ENCODE results near the gene MYO18A.
A peak's percentile ranks its signal among the peaks of the same experiment; 100 is the strongest.
"Not testable (repeated sequence)": the region's sequence is repeated elsewhere in the genome, so short reads cannot be mapped to it uniquely, and the experiment has no call there.

Gene MYO18A, protein sequence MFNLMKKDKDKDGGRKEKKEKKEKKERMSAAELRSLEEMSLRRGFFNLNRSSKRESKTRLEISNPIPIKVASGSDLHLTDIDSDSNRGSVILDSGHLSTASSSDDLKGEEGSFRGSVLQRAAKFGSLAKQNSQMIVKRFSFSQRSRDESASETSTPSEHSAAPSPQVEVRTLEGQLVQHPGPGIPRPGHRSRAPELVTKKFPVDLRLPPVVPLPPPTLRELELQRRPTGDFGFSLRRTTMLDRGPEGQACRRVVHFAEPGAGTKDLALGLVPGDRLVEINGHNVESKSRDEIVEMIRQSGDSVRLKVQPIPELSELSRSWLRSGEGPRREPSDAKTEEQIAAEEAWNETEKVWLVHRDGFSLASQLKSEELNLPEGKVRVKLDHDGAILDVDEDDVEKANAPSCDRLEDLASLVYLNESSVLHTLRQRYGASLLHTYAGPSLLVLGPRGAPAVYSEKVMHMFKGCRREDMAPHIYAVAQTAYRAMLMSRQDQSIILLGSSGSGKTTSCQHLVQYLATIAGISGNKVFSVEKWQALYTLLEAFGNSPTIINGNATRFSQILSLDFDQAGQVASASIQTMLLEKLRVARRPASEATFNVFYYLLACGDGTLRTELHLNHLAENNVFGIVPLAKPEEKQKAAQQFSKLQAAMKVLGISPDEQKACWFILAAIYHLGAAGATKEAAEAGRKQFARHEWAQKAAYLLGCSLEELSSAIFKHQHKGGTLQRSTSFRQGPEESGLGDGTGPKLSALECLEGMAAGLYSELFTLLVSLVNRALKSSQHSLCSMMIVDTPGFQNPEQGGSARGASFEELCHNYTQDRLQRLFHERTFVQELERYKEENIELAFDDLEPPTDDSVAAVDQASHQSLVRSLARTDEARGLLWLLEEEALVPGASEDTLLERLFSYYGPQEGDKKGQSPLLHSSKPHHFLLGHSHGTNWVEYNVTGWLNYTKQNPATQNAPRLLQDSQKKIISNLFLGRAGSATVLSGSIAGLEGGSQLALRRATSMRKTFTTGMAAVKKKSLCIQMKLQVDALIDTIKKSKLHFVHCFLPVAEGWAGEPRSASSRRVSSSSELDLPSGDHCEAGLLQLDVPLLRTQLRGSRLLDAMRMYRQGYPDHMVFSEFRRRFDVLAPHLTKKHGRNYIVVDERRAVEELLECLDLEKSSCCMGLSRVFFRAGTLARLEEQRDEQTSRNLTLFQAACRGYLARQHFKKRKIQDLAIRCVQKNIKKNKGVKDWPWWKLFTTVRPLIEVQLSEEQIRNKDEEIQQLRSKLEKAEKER (N-terminal part only)

DNA sequence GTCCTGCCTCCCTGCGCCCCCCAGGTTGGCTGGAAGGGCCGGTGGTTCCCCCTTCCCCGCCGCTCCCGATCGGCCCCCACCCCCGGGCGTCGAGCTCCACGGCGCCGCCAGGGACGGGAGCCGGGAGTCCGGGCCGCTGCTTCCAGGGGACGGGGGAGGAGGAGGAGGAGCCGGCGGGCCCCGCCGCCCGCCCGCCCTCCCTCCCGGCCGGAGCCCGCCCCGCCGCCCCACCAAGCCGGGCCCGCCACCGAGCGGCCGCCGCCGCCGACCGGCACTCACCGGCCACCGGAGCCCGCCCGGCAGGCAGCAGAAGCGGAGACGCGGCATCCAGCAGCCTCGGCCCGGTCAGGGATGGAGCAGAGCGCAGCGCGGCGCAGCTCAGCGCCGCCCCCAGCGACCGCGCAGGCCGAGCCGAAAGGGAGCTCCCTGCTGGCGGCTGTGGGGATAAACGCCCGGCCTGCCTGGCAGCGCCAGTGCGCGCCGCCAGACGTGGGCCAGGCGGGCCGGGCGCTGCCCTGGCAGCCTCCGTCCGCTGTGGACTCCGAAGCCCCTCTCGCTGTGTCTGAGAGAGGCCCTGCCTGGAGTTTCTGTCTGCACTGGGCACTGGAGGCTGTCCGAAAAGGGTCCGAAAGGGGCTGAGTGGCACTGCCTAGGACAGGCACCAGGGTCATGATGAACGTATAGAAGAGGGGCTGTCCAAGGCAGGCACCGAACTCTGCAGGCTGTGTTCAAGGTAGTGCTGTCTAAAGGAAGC, at the start of gene MYO18A:
Gene MYO18A, minus strand, starts transcription at position 365 of the 754 bp plus-strand sequence. CDS start 13,458 bp downstream, outside the sequence.
- peak; percentile 63 for DNase-seq

DNA sequence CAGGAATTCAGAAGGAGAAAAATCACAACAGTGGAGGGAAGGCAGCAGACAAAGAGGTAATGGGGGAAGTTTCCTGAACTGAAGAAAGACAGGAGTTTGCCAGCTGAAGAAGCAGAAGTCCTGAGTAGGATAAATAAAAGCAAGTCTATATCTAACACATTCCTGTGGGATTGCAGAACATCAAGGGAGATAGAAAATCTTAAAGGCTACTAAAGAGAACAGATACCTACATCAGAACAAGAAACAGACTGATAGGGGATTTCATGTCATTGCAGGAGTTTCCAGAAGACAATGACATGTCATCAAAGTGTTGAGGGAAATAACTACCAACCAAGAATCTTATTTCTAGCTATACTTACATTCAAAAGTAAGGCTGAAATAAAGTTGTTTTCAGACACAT, 45.2 kb upstream of the MYO18A start:
- DNase-seq = no peak

DNA sequence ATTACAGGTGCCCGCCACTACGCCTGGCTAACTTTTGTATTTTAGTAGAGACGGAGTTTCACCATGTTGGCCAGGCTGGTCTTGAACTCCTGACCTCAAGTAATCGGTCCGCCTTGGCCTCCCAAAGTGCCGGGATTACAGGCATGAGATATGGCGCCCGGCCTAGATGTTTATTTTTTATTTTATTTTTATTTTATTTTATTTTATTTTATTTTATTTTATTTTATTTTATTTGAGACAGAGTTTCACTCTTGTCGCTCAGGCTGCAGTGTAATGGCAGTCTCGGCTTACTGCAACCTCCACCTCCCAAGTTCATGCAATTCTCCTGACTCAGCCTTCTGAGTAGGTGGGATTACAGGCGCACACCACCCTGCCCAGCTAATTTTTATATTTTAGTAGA, 41.1 kb upstream of the MYO18A start:
- DNase-seq = not testable (repeated sequence)

DNA sequence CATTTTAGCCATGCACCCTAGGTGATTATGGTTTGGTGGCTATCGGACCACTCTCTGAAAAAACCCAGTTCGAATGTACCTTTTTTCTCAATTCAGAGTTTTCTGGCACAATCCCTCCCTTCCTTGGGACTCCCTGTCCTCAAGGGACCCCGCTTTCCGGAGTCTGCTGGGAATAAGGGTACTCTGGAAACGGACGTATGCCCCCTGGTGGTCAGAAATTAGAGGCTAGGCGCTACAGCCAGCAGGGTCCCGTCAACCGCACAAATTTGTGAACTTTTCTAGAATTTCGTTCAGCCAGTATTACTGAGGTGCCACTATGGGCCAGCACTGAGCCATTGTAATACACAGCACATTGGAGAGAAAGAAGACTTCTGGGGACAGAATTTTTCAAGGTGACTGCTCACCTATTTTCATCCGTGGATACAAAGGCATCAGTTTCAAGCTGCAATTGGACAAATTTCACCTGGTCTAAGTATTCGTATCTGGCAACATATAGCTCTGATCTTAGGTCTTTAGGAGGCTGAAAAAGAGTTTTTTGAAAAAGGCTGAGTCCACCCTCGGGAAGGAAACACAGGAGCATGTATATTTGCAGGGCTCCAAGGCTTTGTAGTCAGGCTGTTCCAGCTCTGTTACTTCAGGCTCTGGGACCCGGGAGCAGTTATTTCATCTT, 39.3 kb upstream of the MYO18A start:
- peak; percentile 80 for DNase-seq

DNA sequence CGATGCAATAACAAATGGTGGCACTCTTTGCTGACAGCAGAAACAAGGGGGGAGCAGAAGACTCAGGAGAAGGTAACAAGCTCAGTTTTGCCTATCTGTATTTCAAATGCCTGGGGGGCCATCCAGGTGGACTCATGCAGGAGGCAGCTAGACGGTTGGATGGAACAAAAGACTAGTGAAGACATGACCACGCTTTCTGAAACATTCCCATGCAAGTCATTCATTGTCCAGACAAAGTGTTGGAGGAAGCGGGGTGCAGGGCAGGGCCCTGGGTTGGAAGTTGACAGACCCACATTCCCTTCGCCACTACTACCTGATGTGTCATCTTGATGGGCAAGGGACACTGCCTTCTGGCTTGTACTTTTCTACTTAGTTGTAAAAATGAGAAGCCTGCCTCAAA, 36.7 kb upstream of the MYO18A start:
- no peak for DNase-seq

DNA sequence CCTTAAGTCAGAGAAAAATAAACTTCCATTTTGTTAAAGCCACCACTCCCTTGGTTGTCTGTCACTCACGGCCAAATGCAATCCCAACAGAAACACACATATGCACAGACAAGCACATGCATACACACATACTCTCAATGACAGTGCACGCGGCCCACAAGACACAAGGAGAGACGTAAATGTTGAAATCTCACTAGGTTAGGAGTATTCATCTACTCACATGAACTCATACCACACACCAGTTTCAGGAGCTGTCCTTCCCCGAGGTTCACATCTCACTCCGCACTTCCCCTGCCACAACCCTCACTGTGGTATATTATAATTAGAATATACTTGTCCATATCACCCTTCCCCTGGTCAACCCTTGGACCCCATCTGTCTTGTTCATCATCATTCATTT, 36.0 kb upstream of the MYO18A start:
- DNase-seq = no peak

DNA sequence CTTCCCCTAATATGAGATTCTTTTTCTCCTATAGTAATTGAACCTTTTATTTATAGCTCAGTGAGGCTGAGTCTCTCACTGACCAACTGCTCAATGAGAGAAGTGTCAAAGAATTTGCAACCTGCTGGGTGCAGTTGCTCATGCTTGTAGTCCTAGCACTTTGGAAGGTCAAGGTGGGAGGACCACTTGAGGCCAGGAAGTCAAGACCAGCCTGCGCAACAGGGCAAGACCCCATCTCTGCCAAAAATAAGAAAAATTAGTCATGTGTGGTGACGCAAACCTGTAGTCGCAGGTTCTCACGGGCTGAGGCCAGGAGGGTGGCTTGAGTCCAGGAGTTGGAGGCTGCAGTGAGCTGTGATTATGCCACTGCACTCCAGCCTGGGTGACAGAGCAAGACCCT, 35.5 kb upstream of the MYO18A start:
- DNase-seq = no peak

DNA sequence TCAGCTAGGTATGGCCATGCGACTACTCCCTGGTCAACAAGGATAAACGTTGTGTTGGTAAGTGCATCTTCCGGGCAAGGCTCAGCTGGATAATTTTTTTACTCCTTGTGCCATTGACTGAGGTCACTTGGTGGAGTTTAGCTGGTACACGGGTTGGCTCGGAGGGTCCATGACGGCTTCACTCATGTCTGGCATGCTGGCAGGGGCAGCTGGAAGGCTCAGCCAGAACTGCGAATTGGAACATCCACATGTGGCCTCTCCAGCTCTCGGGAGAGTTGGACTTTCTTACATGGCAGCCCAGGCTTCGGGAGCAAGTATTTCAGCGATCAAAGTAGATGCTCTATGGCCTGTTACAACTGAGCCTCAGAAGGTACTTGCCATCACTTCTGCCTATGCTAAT, 35.0 kb upstream of the MYO18A start:
- no peak for DNase-seq

DNA sequence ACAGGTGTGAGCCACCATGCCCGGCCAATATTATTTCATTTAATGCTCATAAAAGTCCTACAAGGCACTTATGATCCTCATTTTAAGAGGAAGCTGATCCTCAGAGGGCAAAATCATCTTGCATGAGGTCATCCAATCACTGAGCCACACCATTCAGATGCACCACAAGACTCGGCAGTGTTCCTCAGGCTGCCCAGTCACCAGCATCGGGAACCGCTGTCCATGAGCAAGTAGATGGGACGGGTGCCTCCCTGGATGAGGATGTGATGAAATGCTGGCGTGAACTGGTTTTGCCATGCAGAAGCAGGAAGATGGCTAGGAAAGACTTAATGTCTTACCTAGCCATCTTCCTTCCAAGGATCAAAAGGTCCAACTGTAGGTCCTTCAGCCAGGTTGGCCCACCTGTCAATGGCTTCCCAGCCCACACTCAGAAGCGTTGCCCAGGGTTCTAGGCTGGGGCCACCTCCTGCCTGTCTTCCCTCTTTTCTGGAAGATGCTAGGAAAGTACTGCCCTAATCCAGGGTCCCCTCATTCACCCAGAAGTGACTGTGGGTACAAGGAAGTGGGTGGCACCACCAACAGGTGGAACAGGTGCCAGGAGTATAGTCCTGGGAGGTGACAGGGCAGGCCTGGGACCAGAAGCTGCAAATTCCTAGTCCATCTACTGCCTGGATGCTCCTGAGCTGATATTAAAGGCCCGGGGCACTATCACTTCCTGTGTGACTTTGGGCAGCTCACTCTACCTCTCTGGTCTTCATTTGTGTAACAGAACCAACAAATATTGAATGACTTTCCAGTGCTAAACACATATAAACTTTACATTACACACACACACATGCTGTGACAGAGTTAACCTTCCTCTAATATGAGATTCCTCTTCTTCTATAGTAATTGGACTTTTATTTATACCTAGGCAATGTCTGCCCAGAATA, 34.3 kb upstream of the MYO18A start:
- DNase-seq = no peak

DNA sequence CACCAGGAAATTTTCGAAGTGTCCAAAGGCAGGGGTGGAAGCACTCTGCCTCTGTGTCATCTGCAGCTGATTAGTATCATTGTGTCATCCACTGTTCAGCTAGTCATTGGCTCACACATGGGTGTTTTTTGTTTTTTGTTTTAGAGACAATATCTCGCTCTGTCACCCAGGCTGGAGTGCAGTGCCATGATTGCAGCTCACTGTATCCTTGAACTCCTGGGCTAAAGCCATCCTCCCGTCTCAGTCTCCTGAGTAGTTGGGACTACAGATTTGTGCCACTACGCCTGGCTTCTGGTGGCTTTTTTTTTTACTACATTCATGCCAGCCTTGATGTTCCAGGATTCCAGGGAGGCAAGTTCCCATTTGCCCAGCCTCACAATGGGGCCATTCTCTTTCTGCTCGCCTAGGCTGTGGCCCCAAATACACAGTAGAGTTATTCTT, 32.5 kb upstream of the MYO18A start:
- no peak for DNase-seq

DNA sequence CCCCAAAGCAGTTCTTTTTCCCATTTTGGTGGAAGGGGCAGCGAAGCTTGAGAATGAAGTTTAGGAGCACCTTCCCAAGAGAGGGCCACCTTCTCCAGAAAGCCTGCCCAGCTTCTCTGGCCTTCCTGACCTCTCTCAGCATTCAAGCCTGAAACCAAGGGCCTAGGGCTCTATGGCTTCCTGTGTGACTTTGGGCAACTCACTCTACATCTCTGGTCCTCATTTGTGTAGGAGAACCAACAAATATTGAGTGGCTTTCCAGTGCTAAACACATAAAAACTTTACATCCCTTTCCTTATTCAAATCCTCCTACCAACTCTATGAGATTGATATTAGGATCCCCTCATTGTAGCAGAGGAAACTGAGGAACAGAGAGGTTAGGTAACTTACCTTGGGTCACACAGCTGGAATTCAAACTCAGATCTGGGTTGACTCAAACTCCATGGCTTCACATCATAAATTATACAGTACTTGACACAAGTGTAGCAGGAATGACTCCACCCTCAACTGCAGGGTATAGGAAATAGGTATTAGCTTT, 32.0 kb upstream of the MYO18A start:
- DNase-seq = no peak

DNA sequence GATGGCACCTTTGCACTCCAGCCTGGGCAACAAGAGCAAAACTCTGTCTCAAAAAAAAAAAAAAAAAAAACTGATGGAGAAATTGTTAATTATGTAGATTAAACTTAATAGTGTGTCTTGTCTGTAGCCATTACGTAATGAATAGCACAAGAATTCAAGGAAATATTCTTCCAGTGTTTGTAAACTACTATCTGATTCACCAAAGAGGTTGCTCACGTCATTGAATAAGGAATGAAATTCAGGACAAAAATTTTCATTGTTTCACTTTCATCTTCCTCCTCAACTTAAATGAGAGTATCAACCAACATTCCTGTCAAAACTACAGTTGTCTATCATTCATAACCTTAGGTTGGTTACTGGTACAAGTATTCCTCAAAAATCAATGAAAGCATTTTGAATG, 30.7 kb upstream of the MYO18A start:
- DNase-seq = no peak

DNA sequence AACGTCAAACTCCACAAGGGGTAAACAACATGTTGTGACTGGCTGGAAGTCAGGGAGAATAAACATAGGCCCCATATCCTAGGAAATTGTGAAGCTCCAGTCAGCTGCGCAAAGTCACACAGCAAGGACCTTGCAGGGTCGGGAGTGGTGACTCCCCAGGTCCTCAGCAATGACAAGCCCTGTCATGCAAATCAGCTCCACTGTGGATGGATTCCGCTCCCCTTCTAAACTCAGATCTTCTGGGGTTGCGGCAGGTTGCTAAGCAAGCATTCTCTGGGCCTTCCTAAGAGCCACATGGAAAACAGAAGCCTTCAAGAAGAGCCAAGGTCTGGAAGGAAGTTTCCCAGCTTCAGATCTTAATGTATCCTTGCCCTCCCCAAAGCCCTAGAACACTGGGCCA, 28.9 kb upstream of the MYO18A start:
- no peak for DNase-seq

DNA sequence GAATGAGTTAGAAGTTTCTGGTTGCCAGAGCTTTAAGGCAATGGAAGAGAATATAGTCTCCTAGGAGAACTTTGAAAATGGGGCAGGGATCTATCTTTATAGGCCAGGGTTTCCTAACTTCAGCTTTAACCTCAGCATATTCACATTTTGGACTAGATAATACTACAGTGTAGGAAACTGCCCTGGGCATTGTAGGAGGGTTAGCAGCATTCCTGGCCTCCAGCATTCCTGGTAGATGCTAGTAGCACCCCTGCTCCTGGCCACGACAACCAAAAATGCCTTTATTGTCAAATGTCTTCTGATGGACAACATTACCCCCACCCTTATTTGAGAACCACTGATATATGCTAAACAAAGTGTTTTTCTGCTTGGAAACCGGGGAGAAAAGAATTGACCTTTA, 27.8 kb upstream of the MYO18A start:
- no peak for DNase-seq

DNA sequence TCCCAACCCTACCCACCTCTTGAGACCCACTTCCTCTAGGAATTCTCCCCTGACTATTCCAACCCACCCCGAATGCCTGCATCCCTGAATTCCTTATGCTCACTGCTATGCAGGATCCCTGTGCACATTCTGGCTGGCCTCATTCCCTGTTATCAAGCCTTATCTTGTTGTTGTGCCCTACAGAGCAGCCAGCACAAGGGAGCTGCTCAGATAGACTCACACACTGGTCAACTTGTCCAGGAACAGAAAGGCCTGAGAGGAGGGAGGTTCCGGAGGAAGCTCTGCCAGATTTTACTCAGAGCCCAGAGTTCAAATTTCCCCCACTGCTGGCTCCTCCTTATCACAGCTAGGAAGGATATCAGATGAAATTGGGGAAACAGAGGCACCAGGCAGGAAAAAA, 24.8 kb upstream of the MYO18A start:
- DNase-seq = no peak

DNA sequence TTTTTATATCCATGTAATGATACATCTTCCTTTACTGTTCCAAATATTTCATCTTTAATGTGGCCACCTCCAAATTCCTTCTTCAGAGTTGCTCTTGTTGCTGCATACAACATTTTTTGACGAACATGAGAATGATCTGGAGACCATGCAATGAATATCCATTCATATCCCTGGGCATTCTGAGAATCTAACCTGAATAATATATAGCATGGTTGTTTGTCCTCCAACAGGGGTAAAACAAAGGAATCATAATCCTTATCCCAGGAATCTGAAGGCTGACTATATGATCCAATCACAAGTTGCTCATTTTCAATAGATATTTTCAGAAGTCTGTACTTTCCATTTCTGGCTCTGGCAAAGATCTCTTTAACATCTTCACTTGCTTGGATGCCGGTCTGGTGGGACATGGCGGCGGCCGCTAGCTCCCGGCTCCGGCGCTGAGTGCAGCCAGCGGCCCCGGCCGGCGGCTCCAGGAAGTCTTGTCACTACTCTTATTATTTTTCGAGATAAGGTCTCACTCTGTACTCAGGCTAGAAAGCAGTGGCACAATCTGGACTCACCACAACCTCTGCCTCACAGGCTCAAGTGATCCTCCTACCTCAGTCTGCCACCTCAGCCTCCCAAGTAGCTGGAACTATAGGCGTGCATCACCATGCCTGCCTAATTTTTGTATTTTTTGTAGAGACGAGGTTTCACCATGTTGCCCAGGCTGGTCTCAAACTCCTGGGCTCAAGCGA, 24.0 kb upstream of the MYO18A start:
- not testable (repeated sequence) for DNase-seq

DNA sequence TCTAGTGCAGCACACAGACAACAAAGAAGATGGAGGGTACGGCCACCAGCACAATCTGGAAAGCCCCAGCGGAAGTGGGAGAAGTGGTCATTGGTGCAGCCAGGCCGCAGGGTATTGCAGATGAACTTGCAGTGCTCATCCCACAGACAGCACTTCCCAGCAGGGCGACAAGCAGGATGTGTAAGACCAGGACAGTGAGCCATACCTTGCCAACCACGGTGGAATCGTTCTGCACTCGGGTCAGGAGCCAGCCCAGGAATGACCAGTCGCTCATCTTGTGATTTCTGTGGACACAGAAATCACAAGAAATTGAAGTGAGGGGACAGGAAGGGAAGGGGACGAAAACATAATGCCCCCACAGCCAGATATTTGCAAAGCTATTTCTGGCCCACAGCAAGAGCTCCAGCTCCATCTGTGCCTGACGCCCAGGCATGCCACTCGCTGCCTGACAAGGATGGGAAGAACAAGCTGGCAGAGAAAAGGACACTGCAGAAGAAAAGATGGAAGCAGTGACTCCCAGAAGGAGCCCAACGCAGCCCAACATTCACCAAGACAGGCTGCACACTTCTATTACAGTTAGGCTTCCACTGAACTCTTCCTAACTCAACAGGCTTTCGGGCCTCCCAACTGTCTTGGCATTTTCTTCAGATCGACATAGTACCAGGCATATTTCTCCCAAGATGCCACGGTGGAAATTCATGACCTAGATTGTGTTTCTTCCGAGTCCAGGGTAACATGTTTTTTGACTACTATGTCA, 17.5 kb upstream of the MYO18A start:
- DNase-seq = no peak

DNA sequence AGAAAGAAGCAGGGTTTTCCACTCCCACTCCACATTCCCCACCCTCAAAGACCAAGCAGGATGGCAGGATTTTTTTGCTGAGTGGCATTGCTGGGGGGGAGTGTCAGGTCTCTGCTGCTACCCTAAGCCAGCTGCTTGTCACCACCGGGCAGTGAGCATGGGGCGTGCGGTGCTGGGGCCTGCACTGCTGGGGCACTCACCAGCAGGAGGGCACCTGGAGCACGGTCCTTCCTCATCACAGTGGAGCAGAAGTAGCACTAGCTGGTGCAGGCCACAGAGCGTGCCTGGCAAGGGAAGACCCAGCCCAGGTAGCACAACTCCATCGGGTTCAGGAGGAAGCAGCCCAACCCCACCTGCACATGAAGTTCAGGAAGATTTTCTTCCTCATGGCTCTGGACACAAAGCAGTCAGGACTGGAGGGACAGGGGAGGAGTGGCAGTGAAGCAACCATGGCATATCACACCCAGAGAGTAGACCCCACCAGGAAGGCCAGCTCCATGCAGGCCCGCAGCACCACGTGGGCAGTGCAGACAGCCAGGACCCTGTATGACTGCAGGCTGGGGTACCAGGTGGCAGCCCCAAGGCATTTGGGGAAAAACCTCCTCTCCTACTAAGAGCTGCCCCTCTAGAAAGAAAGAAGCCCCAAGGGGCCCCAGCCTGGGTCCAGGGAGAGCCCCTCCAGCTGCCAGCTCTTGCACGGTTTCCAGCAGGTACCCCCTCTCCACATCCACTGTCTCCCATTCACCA, 16.7 kb upstream of the MYO18A start:
- no peak for DNase-seq

Measured in fibroblast of upper back skin (primary cell).